SKM-1 (cell line): ENCODE data around the gene AMY2B.
"Not testable (repeated sequence)": the region's sequence is repeated elsewhere in the genome, so short reads cannot be mapped to it uniquely, and the experiment has no call there.

Experiments
- DNase-seq: peaks from one replicate; lab custom pipeline; 2025; ENCODE audit not compliant: unreplicated experiment; lab: John Stamatoyannopoulos, UW

Gene AMY2B

GRCh38 chr1:103571289-103571688, at the start of gene AMY2B:
TSS of gene AMY2B (plus strand) at chr1:103571589. CDS start at chr1:103571603, 14 bp downstream.
- DNase-seq = not testable (repeated sequence)

- DNase-seq = no peak
Measured at GRCh38 chr1:103523346-103523745, 48.0 kb upstream of the AMY2B start.

GRCh38 chr1:103525114-103525606, 46.2 kb upstream of the AMY2B start:
- peak; percentile 21 for DNase-seq

GRCh38 chr1:103525607-103526507, 45.5 kb upstream of the AMY2B start, which contains the start of gene RNPC3:
TSS of gene RNPC3 (plus strand) at chr1:103525699. CDS start at chr1:103526071, 372 bp downstream.
- peak; percentile 91 for DNase-seq

- no peak for DNase-seq
Measured at GRCh38 chr1:103527331-103527730, 44.1 kb upstream of the AMY2B start.

- no peak for DNase-seq
Measured at GRCh38 chr1:103529746-103530145, 41.6 kb upstream of the AMY2B start.

GRCh38 chr1:103538226-103538625, 33.2 kb upstream of the AMY2B start:
- DNase-seq = no peak

- DNase-seq = no peak
Measured at GRCh38 chr1:103541431-103541830, 30.0 kb upstream of the AMY2B start.

GRCh38 chr1:103546496-103546895, 24.9 kb upstream of the AMY2B start:
- DNase-seq = no peak

- no peak for DNase-seq
Measured at GRCh38 chr1:103547840-103548239, 23.5 kb upstream of the AMY2B start.

GRCh38 chr1:103560427-103560826, 11.0 kb upstream of the AMY2B start:
- no peak for DNase-seq

- not testable (repeated sequence) for DNase-seq
Measured at GRCh38 chr1:103561124-103561523, 10.3 kb upstream of the AMY2B start.

GRCh38 chr1:103561643-103562395, 9.6 kb upstream of the AMY2B start:
- DNase-seq = peak; percentile 8

- DNase-seq = no peak
Measured at GRCh38 chr1:103563056-103563455, 8.3 kb upstream of the AMY2B start.

GRCh38 chr1:103569493-103569892, 1.9 kb upstream of the AMY2B start:
- DNase-seq = no peak

GRCh38 chr1:103576065-103576464, 4.7 kb downstream of the AMY2B start:
- no peak for DNase-seq

GRCh38 chr1:103576784-103577183, 5.4 kb downstream of the AMY2B start:
- not testable (repeated sequence) for DNase-seq

- no peak for DNase-seq
Measured at GRCh38 chr1:103582464-103582863, 11.1 kb downstream of the AMY2B start.

GRCh38 chr1:103583887-103584286, 12.5 kb downstream of the AMY2B start:
- DNase-seq = no peak

- no peak for DNase-seq
Measured at GRCh38 chr1:103584537-103584936, 13.1 kb downstream of the AMY2B start.

- not testable (repeated sequence) for DNase-seq
Measured at GRCh38 chr1:103602740-103603139, 31.4 kb downstream of the AMY2B start.

- DNase-seq = no peak
Measured at GRCh38 chr1:103616362-103616761, 45.0 kb downstream of the AMY2B start.
